IPS DF 4.7 (cell line): ENCODE results near the gene COPS8.

ENCODE experiments used
- DNase-seq: peaks from one replicate; pipeline ENCODE4 v3.0.0-alpha.2; 2013; ENCODE audit warnings: low spot score; ENCODE audit errors: extremely low read depth

Gene COPS8

GRCh38 chr2:237064203-237065070 is 21.3 kb upstream of the COPS8 start:
- DNase-seq: no peak

DNA sequence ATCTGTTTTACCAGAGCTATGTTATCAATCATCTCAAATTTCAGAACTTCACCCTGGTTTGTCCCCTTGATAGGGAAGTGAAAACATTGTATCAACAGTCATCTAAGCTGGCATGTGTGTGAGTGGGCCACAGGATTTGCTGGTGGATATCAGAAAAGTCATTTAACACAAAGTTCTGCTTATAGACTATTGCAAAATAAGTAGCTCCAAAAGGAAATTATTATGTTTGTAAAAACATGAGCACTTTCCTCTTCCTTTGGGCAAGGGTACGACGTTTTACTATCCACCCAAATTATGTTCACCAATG is 20.7 kb upstream of the COPS8 start:
- DNase-seq: no peak

DNA sequence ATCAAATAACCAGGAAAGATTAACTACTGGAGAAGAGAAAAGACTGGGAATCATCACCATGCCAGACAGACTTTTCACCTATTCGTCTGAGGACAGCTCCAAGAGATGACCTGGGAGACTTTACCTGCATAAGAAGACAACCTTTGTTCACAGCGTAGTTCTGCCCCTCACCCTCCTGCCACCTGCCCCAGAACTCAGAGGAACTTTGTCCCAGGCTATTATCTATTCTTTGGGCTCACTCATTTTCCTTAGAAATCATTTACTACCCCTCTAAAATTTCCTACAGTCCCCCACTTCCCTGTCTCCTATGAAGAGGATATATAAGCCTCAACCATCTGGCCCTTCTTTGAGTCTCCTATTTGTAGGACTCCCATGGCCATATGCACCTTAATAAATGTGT is 19.3 kb upstream of the COPS8 start:
- no peak for DNase-seq

GRCh38 chr2:237068005-237068576 is 17.6 kb upstream of the COPS8 start:
- no peak for DNase-seq

- DNase-seq: no peak
These were observed 13.4 kb upstream of the COPS8 start for GRCh38 chr2:237072067-237072931.

GRCh38 chr2:237073552-237073951 is 12.1 kb upstream of the COPS8 start:
- no peak for DNase-seq

GRCh38 chr2:237074211-237074993 is 11.3 kb upstream of the COPS8 start:
- no peak for DNase-seq

- no peak for DNase-seq
These were observed 9.7 kb upstream of the COPS8 start for GRCh38 chr2:237075749-237076599.

- DNase-seq: no peak
These were observed 4.1 kb upstream of the COPS8 start for GRCh38 chr2:237081596-237081995.

DNA sequence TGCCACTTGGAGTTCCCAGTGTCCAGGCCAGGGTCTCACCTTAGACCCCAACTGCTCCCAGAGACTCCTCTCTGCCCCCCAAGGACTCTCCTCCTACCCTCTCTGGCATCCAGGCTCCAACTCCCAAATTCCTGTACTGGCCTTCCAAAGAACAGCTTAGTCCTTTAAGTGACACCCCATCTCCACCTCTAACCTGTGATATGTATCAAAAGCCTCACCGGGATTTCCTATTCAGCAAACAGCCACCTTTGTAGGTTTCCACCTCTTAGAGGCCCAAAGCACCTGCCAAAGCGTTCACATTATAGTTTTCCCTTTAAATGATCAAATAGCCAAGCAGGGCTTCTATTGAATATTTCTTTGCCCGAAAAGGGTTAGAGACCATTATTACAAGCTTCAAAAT is 2.7 kb upstream of the COPS8 start:
- no peak for DNase-seq

DNA sequence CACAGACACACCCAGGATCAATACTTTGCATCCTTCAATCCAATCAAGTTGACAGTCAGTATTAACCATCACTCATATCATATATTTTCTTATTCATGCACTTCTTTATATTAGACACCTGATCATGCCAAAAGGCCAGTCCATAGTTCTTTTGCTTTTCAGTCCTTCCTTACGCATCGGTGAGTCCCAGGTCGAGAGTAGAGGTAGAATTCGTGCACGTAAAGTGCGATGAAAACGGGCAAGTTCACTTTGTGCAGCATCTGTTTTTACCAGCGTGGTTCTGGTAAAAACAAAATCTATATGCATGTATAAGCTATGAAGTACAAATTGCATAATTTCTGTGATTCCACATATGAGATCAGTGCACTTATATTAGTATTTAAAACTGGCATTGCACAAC is 1.2 kb upstream of the COPS8 start:
- no peak for DNase-seq

DNA sequence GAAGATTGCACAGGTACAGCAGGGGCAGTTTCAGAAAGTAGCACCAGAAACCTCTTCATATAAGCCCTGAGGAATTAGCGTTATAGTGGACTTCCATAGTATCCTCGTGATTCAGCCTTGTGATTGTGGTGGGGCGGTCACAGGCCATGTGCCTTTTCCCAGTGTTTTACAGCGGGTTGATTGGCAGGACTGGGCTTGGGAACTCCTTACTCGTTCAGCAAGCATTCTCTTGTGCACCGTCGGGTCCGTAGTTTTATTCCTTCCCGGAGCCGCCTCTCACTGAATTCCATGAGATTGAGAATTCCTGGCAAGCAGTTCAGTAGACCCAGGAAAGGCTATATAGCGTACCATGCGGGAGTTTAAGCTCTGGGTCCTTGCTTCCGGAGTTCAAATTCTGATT is 5.2 kb downstream of the COPS8 start:
- no peak for DNase-seq

DNA sequence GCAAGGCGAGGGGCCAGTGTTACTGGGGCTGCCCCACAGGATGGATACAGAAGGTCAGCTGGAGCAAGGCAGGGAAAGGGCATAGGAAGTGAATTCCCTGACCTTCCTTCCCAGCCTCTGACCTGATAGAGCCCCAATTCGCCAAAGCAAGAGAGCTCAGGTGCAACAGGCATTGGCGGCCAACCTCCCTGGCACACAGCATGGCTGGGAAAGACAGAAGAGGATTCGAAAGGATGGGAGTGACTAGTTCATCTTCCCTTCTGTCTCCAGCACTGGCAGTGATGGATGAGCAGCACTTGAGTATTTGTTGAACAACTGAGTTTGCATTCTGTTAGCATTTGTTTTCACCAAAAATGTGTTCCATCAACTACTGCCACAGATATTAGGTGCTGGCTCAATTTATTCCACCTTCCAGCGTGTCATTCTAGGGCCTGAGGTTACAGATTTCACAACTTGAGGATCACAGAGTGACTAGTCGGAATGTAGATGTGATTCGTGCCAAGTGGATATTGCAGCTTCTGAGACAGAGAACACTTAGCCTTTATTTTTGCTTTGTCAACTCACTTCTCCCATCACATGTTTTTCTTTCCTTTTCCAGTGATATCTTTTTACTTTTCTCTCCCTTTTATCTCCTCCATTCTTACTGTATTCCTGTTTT is 6.2 kb downstream of the COPS8 start:
- DNase-seq: no peak

- DNase-seq: no peak
These were observed 6.8 kb downstream of the COPS8 start for GRCh38 chr2:237092506-237092905.

DNA sequence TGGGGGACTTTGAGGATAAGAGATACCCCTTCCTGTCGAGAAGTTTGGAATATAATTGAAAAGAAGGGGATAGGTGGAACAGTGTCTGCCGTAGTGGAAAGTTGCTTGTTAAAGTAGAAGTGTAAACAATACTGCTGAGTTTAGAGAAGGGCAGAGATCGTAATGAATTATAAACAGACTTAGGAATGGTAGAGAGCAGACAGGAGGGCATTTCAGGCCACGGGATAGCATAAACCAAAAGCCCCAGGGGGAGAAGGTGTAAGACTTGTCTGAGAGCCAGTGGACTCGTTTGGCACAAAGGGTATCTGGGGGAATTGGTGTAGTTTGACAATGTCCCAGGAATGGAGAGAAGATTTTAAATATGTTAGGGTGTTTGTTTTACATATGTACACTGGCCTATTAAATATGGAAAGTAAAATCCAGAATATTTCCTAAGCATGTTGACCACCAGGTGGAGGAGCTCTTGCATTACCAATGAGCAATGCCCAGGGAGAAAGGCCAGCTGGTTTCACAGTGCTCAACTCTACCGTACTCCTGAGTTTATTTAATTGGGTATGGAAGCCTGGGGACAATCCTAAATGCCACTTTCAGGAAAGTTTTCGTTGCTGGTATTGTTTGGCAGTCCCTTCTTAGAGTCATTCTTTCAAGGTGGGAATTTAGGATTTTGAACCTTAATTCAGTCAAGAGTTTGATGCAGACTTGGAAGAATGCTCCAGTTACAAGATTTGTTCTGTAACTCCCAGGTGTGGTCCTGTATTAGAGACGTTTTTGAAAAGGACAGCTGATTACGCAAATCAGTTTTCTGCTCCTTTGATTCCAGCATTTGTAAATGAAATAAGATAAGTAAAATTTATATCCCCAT is 7.5 kb downstream of the COPS8 start:
- DNase-seq: no peak

- no peak for DNase-seq
These were observed 10.5 kb downstream of the COPS8 start for GRCh38 chr2:237096201-237096600.

DNA sequence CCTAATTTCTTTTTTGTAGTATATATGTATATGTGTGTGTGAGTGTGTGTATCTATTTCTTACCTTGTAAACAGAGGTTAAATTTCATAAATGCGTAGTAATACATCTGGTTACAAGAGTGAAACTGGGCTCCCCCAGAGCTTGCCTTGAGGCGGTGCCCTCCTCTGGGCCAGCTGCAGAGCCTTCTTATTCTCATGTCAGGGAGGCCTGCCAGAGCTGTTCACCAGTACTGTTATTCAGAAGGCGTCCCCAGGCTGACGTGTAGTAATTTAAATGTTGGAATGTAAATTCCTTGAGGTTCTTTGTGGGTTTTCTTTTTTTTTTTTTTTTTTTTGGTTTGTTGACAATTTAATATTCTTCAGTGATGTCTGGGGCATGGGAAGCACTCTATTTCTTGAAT is 11.2 kb downstream of the COPS8 start:
- DNase-seq: no peak

DNA sequence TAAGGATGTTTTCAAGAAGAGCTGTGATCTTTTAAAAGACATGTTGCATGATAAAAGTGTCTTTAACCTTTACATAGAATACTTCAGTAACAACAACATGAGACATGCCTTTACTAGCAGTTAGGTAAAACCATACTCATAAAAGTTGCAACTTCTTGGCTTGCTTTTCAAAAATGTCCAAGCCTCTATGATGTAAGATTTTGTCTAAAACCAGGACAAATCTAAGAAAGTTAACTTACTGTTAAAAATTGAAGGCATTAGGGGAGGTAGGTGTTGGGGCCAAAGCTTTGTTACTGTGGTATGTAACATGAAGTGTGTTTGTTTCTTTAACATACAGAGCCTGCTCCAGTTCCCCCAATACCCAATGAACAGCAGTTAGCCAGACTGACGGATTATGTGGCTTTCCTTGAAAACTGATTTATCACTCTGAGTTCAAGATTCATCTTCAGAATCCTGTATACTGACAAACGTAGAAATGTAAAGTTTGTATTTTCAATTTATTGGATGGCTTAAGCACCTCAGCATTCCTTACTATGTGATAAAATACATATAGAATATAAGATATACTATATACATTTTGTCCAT is 11.7 kb downstream of the COPS8 start:
- DNase-seq: no peak
